Measurements from ENCODE around the gene LNPEP.

The LNPEP gene

GRCh38 chr5:96942911-96943310 is 7.0 kb downstream of the LNPEP start:
- no peak for TF ChIP-seq CTCF (IDR thresholded peaks at IDR 0.05; ENCODE audit: control insufficient read depth, extremely low read depth, insufficient read depth)
- no peak overlapping the region for H3K4me3 ChIP-seq (ENCODE audit: low read depth, low read length)
- DNase-seq (ENCODE audit: low read depth), result no peak

DNA sequence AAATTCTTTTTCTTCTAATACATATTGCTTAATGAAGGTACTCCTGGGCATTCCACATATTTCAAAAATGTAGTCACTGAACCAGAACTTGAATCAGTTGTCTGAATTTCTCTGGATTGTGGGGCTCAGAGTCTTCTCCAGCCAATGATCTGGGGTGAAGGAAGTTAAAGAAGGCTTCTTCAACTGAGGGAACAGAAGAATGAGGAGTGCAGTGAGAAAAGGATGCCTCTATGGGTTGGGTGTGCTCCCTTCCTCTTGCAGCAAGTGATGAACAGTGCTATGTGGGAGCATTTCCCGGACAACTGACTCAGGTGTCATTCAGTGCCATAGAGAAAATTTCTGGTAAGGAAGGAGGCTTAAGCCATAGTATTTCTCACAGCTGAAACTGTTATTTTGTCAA is 7.9 kb downstream of the LNPEP start:
- no peak for TF ChIP-seq CTCF (IDR thresholded peaks at IDR 0.05; ENCODE audit: control insufficient read depth, extremely low read depth, insufficient read depth)
- DNase-seq (ENCODE audit: low read depth), result no peak
- H3K4me3 ChIP-seq (ENCODE audit: low read depth, low read length), result no peak overlapping the region

- DNase-seq (ENCODE audit: low read depth), result no peak
- H3K4me3 ChIP-seq (ENCODE audit: low read depth, low read length), result no peak overlapping the region
- no peak for TF ChIP-seq CTCF (IDR thresholded peaks at IDR 0.05; ENCODE audit: control insufficient read depth, extremely low read depth, insufficient read depth)
Measured at GRCh38 chr5:96945144-96945897, 9.4 kb downstream of the LNPEP start.

GRCh38 chr5:96946381-96946780 is 10.5 kb downstream of the LNPEP start:
- H3K4me3 ChIP-seq (ENCODE audit: low read depth, low read length), result no peak overlapping the region
- DNase-seq (ENCODE audit: low read depth), result no peak
- no peak for TF ChIP-seq CTCF (IDR thresholded peaks at IDR 0.05; ENCODE audit: control insufficient read depth, extremely low read depth, insufficient read depth)

- H3K4me3 ChIP-seq (ENCODE audit: low read depth, low read length), result no peak overlapping the region
- DNase-seq (ENCODE audit: low read depth), result no peak
- TF ChIP-seq CTCF (IDR thresholded peaks at IDR 0.05; ENCODE audit: control insufficient read depth, extremely low read depth, insufficient read depth), result no peak
Measured at GRCh38 chr5:96952118-96952750, 16.4 kb downstream of the LNPEP start.

GRCh38 chr5:96952974-96953730 is 17.3 kb downstream of the LNPEP start:
- no peak for DNase-seq (ENCODE audit: low read depth)
- H3K4me3 ChIP-seq (ENCODE audit: low read depth, low read length), result no peak overlapping the region
- TF ChIP-seq CTCF (IDR thresholded peaks at IDR 0.05; ENCODE audit: control insufficient read depth, extremely low read depth, insufficient read depth), result no peak

All from LNCaP clone FGC (cell line).